GM23338 (cell line): ENCODE data around the gene PNPLA5. TPM values are rescaled to one million over a fixed set of nuclear protein-coding genes. Genes with fewer than 3 reads are reported as not detected.

ENCODE experiments used
- ATAC-seq: fragments of 200-7000 bp; cut with Tn5 transposase; 3 replicates; pipeline ENCODE4 v1.9.1; 2020
- DNase-seq: peaks from one replicate; pipeline ENCODE4 v3.0.0-alpha.2; 2015; ENCODE audit warnings: low spot score
- H2AFZ ChIP-seq: fragments of 200-600 bp; sonication (generic); 2 replicates; pipeline ENCODE4 v1.8.0; 2016; ENCODE audit warnings: antibody characterized with exemption, mild to moderate bottlenecking, moderate library complexity
- H3F3A ChIP-seq: fragments of 200-600 bp; sonication (generic); replicated peaks from 2 replicates; pipeline ENCODE4 v1.8.0; 2017; ENCODE audit warnings: antibody characterized with exemption, mixed run types, low read depth
- H3K27ac ChIP-seq: fragments of 200-600 bp; sonication (generic); 2 replicates; pipeline ENCODE4 v1.6.1; 2016; ENCODE audit warnings: low read depth
- H3K27me3 ChIP-seq: fragments of 200-600 bp; sonication (generic); 2 replicates; pipeline ENCODE4 v1.8.0; 2016; ENCODE audit warnings: mild to moderate bottlenecking, mixed run types, moderate library complexity; ENCODE audit not compliant: insufficient read depth
- H3K36me3 ChIP-seq: fragments of 200-600 bp; sonication (generic); 2 replicates; pipeline ENCODE4 v1.8.0; 2016; ENCODE audit warnings: mild to moderate bottlenecking; ENCODE audit not compliant: insufficient read depth
- H3K4me1 ChIP-seq: fragments of 200-600 bp; sonication (generic); 2 replicates; pipeline ENCODE4 v1.8.0; 2016; ENCODE audit warnings: mild to moderate bottlenecking, moderate library complexity; ENCODE audit not compliant: insufficient read depth
- H3K4me2 ChIP-seq: fragments of 200-600 bp; sonication (generic); 2 replicates; pipeline ENCODE4 v1.7.1; 2017; ENCODE audit warnings: mixed run types
- H3K4me3 ChIP-seq: fragments of 200-600 bp; sonication (generic); 2 replicates; pipeline ENCODE4 v1.6.1; 2016; ENCODE audit warnings: mixed run types
- H3K79me2 ChIP-seq: fragments of 200-600 bp; sonication (generic); replicated peaks from 2 replicates; pipeline ENCODE4 v1.8.0; 2017; ENCODE audit warnings: mild to moderate bottlenecking; ENCODE audit not compliant: insufficient read depth
- H3K9me2 ChIP-seq: fragments of 200-600 bp; sonication (generic); 2 replicates; pipeline ENCODE4 v1.8.0; 2017; ENCODE audit not compliant: insufficient read depth
- H4K20me1 ChIP-seq: fragments of 200-600 bp; sonication (generic); replicated peaks from 2 replicates; pipeline ENCODE4 v1.8.0; 2017; ENCODE audit warnings: mild to moderate bottlenecking; ENCODE audit not compliant: insufficient read depth
- H3K27ac Mint-ChIP-seq: 2 replicates; pipeline ENCODE4 v1.8.0; 2020; ENCODE audit warnings: inconsistent platforms, mild to moderate bottlenecking, moderate library complexity, mixed read lengths
- H3K27me3 Mint-ChIP-seq: 3 replicates; pipeline ENCODE4 v1.8.0; 2022; ENCODE audit warnings: low read depth, mild to moderate bottlenecking, moderate library complexity, mixed read lengths, inconsistent platforms; ENCODE audit not compliant: insufficient read depth, poor library complexity
- H3K36me3 Mint-ChIP-seq: 3 replicates; pipeline ENCODE4 v1.8.0; 2021; ENCODE audit warnings: low read depth, mild to moderate bottlenecking, inconsistent platforms, moderate library complexity, mixed read lengths
- H3K4me1 Mint-ChIP-seq: 3 replicates; pipeline ENCODE4 v1.8.0; 2020; ENCODE audit warnings: mild to moderate bottlenecking, inconsistent platforms, mixed read lengths
- H3K4me3 Mint-ChIP-seq: 3 replicates; pipeline ENCODE4 v1.8.0; 2021; ENCODE audit warnings: moderate library complexity, mild to moderate bottlenecking, inconsistent platforms, mixed read lengths
- H3K9me3 Mint-ChIP-seq: 3 replicates; pipeline ENCODE4 v1.8.0; 2020; ENCODE audit warnings: moderate library complexity, mild to moderate bottlenecking, inconsistent platforms, mixed read lengths
- CTCF ChIP-seq, 2 experiments: fragments of 200-600 bp in 1 of 2; sonication (generic) in 1 of 2; conservative IDR thresholded peaks; 2 replicates each; pipeline versions ENCODE4 v1.5.1 to v1.6.1; 2016 to 2017; ENCODE audit warnings: antibody characterized with exemption in 2 of 2, low read depth in 2 of 2, mild to moderate bottlenecking in 2 of 2, moderate library complexity in 1 of 2
- ETS1 ChIP-seq: IDR thresholded peaks from 2 replicates; pipeline ENCODE4 v1.6.1; 2016; ENCODE audit warnings: antibody characterized with exemption
- EZH2 ChIP-seq: fragments of 200-600 bp; sonication (generic); IDR thresholded peaks from one replicate; pipeline ENCODE4 v1.8.0; 2017; ENCODE audit warnings: antibody characterized with exemption, mild to moderate bottlenecking, low read depth; ENCODE audit not compliant: unreplicated experiment
- EZH2phosphoT487 ChIP-seq: fragments of 200-600 bp; sonication (generic); IDR thresholded peaks from one replicate; pipeline ENCODE4 v1.8.1; 2018; ENCODE audit warnings: antibody characterized with exemption; ENCODE audit not compliant: unreplicated experiment
- JUNB ChIP-seq: IDR thresholded peaks from one replicate; pipeline ENCODE4 v1.6.1; 2016; ENCODE audit warnings: antibody characterized with exemption; ENCODE audit not compliant: unreplicated experiment
- NANOG ChIP-seq: IDR thresholded peaks from 2 replicates; pipeline ENCODE4 v1.6.1; 2016; ENCODE audit warnings: antibody characterized with exemption, borderline replicate concordance
- POLR2AphosphoS5 ChIP-seq: IDR thresholded peaks from 2 replicates; pipeline ENCODE4 v1.6.1; 2016; ENCODE audit warnings: antibody characterized with exemption, low read depth
- REST ChIP-seq: IDR thresholded peaks from one replicate; pipeline ENCODE4 v1.6.1; 2018; ENCODE audit warnings: antibody characterized with exemption; ENCODE audit not compliant: unreplicated experiment
- ZNF114 ChIP-seq: fragments of 250-450 bp; sonication (Bioruptor Pico); IDR thresholded peaks from 2 replicates; pipeline ENCODE4 v1.5.0; 2020; ENCODE audit warnings: mild to moderate bottlenecking, moderate library complexity
- polyA plus RNA-seq: library from polyadenylated mRNA; unstranded; fragments of >200 nt; fragmentation: Nextera tagmentation; extraction: Ambion mirVana; gene quantifications from 2 replicates; pipeline ENCODE4 v1.2.1, GENCODE V29; 2016
- total RNA-seq: library from RNA; depleted of rRNA; stranded (reverse); fragments of >200 nt; shearing (Covaris generic); gene quantifications from 2 replicates; pipeline ENCODE4 v1.2.3, GENCODE V29; 2014

The PNPLA5 gene
- total and polyA plus RNA-seq, 2 experiments from 2014 or later, result 2.3 to 6.8 TPM

- TF ChIP-seq NANOG, result no peak
- TF ChIP-seq EZH2phosphoT487, result no peak
- TF ChIP-seq JUNB, result no peak
Observed at GRCh38 chr22:43891360-43892182, at the start of gene PNPLA5 (continued).

GRCh38 chr22:43941449-43941848 is 49.6 kb upstream of the PNPLA5 start:
- Mint-ChIP-seq H3K9me3 (peaks cover 4% of the 10 kb centered on the region; the same call in 1 of the 3 replicates), H3K36me3 (peaks cover 76% of the 10 kb centered on the region), H3K4me3 (no peak overlapping the region), H3K27me3 (peaks cover 7% of the 10 kb centered on the region), H3K4me1 (no peaks in the 10 kb centered on the region), H3K27ac (no peak overlapping the region)
- no peak overlapping the region for H3K27ac ChIP-seq
- H3K27me3 ChIP-seq, result no peaks in the 10 kb centered on the region
- H2AFZ ChIP-seq, result no peak overlapping the region
- no peaks in the 10 kb centered on the region for H3K4me1 ChIP-seq
- H3K4me3 ChIP-seq, result no peak overlapping the region
- H3K79me2 ChIP-seq, result no peaks in the 10 kb centered on the region
- no peaks in the 10 kb centered on the region for H3K9me2 ChIP-seq
- H4K20me1 ChIP-seq, result peaks cover 2% of the 10 kb centered on the region
- H3K4me2 ChIP-seq, result no peak overlapping the region
- H3F3A ChIP-seq, result no peaks in the 10 kb centered on the region; the same call in 1 of the 2 replicates
- TF ChIP-seq ETS1 (no peak), POLR2AphosphoS5 (no peak), EZH2 (no peak), EZH2phosphoT487 (no peak), ZNF114 (no peak), CTCF (conservative IDR thresholded peaks at IDR 0.05; ENCODE audit: low read depth in 2 of 2) (no peak), REST (no peak)
- DNase-seq (no peak), ATAC-seq (no peak)
- peaks cover 47% of the 10 kb centered on the region for H3K36me3 ChIP-seq
